HFFc6 (cell line): Measurements from ENCODE around the gene FOXK2. TPM values are rescaled to one million over a fixed set of nuclear protein-coding genes. Genes with fewer than 3 reads are reported as not detected.
A peak's percentile ranks its signal among the peaks of the same experiment; 100 is the strongest.

Experiments used
- DNase-seq: peaks from one replicate; pipeline ENCODE4 v3.0.0-alpha.2; 2018
- H3K27ac Mint-ChIP-seq: 2 replicates; pipeline ENCODE4 v1.8.0; 2020; ENCODE audit warnings: mild to moderate bottlenecking, mixed read lengths
- H3K27me3 Mint-ChIP-seq: 2 replicates; pipeline ENCODE4 v1.8.0; 2021; ENCODE audit warnings: mild to moderate bottlenecking, moderate library complexity, mixed read lengths; ENCODE audit not compliant: insufficient read depth
- H3K36me3 Mint-ChIP-seq: 2 replicates; pipeline ENCODE4 v1.8.0; 2021; ENCODE audit warnings: low read depth, mixed read lengths
- H3K4me1 Mint-ChIP-seq: 2 replicates; pipeline ENCODE4 v1.8.0; 2020; ENCODE audit warnings: low read depth, mixed read lengths
- H3K4me3 Mint-ChIP-seq: 2 replicates; pipeline ENCODE4 v1.8.0; 2020; ENCODE audit warnings: mild to moderate bottlenecking, moderate library complexity, mixed read lengths
- H3K9me3 Mint-ChIP-seq: 2 replicates; pipeline ENCODE4 v1.8.0; 2020; ENCODE audit warnings: mild to moderate bottlenecking, mixed read lengths
- total RNA-seq, 6 experiments: library from RNA; stranded (reverse); fragmentation: NEBNext Ultra II Directional; extraction: Animal tissue kit (Norgen Biotek cat#: 25700); gene quantifications; 2 replicates in 1 of 6; 3 replicates in 5 of 6; pipeline ENCODE4 v1.2.3, GENCODE V29; 2021
- TF ChIP-seq, protein P1 (sequence below): fragments of 200-600 bp; sonication (generic); IDR thresholded peaks from 2 replicates; pipeline ENCODE4 v1.5.0; 2021; ENCODE audit warnings: antibody characterized with exemption, mild to moderate bottlenecking

FOXK2 gene
- total RNA-seq, 6 experiments from 2014 or later: 38.6 to 46.3 (median 41.1) TPM

DNA sequence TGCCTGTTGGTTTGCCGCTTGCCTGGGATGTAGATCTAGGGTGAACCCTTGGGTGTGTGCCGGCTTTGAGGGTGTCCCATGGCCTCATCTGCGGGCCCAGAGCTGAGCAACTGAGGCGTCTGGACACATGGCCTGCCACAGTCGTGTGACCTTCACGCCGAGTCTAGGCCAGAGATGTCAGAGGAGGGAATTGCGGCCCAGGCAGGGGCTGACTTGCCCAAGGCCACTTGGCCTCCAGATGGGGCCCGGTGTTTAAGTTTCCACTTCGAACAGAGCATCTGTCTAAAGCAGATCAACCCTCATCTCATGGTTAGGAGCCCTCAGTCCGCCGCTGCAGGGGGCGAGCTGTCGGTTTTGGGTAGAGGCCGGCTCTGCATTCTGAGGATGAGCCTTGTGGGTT, 28.0 kb upstream of the FOXK2 start:
- Mint-ChIP-seq H3K4me1 (peaks cover 32% of the 10 kb centered on the region), H3K4me3 (no peak overlapping the region), H3K9me3 (no peaks in the 10 kb centered on the region), H3K27me3 (peaks cover 10% of the 10 kb centered on the region), H3K27ac (no peak overlapping the region), H3K36me3 (no peaks in the 10 kb centered on the region; the same call in none of the 2 replicates)
- TF ChIP-seq, protein P1, sequence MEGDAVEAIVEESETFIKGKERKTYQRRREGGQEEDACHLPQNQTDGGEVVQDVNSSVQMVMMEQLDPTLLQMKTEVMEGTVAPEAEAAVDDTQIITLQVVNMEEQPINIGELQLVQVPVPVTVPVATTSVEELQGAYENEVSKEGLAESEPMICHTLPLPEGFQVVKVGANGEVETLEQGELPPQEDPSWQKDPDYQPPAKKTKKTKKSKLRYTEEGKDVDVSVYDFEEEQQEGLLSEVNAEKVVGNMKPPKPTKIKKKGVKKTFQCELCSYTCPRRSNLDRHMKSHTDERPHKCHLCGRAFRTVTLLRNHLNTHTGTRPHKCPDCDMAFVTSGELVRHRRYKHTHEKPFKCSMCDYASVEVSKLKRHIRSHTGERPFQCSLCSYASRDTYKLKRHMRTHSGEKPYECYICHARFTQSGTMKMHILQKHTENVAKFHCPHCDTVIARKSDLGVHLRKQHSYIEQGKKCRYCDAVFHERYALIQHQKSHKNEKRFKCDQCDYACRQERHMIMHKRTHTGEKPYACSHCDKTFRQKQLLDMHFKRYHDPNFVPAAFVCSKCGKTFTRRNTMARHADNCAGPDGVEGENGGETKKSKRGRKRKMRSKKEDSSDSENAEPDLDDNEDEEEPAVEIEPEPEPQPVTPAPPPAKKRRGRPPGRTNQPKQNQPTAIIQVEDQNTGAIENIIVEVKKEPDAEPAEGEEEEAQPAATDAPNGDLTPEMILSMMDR: no peak
- DNase-seq: no peak

DNA sequence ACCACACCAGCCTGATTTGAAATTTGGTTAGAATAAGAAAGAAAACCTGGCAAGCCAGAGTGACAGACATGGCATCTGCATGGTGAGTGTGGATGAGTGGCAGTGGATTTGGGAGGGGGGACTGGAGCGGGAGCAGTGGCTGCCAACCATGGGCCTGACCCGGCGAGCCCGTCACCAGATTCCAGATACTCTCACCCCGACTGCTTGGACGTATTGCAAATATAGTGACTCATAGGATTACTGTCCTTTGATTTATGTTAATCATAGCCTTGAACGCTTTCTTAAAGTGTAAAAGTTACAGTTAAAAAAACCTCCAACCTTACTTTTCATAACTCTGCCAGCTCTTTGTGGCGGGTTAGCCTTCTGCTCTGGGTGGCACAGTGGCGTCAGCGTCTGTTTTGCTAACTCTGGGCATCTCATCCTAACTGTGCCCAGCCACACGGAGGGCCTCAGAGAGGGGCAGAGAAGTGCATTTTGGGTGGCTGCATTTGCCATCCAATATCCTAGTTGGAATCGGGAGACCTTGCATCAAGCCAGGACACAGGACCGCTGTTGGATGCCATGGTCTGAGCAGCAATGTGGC, 26.8 kb upstream of the FOXK2 start:
- 0 out of 2 replicates have a peak overlapping the region, but pooled peaks have one; percentile 6 for H3K4me3 Mint-ChIP-seq
- DNase-seq: peak; percentile 66
- H3K4me1 Mint-ChIP-seq: peaks cover 35% of the 10 kb centered on the region
- H3K36me3 Mint-ChIP-seq: no peaks in the 10 kb centered on the region; the same call in 1 of the 2 replicates
- no peaks in the 10 kb centered on the region for H3K9me3 Mint-ChIP-seq
- TF ChIP-seq, protein P1: no peak
- peaks cover 10% of the 10 kb centered on the region for H3K27me3 Mint-ChIP-seq
- peak overlapping the region; percentile 73 for H3K27ac Mint-ChIP-seq

DNA sequence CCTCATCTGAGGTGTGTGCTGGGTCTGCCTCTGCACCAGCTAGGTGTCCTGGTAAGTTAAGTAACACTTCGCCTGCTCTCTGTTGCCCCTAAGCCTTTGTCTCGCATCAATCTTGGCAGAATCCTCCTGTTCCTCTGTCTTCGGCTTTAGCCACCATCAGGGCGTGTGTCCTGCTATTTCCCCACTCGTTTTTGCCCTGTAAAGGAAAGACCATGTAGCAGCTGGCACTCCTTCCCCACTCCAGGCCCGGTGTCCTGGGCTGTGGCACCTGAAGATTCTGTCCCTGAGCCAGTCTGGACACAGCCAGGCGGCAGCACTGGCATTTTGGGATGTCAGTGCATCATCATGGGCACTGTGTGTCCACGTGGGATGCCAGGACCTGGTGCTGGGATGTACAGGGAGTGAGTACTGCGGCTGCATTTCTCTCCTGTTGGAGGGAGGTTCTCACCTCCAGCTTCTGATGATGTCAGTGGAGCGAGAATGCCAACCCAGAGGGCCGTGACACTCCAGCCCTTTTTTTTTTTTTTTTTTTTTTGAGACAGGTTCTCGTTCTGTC, 26.2 kb upstream of the FOXK2 start:
- H3K27me3 Mint-ChIP-seq: peaks cover 10% of the 10 kb centered on the region
- peaks cover 40% of the 10 kb centered on the region for H3K4me1 Mint-ChIP-seq
- no peaks in the 10 kb centered on the region for H3K9me3 Mint-ChIP-seq
- DNase-seq: peak; percentile 10
- peak overlapping the region; percentile 73 for H3K27ac Mint-ChIP-seq
- peak overlapping the region; percentile 13; the same call in 1 of the 2 replicates for H3K4me3 Mint-ChIP-seq
- H3K36me3 Mint-ChIP-seq: no peaks in the 10 kb centered on the region; the same call in 1 of the 2 replicates
- TF ChIP-seq, protein P1: no peak

DNA sequence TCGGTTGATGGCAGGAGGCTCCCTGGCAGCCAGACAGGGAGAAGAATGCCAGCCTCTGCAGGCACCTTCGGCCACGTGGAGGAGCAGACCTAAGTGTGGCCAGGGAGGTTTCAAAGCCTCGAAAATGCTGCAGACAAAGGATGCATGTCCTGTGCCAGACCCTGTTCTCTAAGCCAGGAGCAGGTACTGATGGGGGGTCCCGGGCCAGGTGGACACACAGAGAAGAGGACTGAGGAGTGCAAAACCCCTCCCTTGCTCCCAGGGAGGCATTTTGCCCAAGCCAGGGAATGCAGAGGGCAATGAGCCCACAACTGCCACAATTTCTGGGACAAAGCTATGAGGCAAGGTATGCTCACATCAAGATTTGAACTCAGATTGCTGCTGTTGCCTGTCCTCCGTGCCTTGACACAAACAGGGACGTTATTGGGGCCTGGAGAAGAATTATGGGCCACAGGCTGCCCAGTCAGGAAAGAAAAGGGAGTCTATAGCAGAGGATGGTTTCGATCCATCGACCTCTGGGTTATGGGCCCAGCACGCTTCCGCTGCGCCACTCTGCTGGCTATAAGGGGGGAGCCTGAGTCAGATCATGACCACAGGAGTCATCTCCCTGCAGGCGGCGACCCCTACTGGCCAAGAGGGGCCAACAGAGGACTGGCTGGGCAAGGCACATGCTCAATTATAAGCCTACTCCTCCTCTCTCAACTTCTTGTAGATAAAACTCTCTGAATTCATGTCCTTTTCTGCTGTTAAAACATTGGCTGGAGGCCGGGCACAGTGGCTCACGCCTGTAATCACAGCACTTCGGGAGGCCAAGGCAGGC, 25.1 kb upstream of the FOXK2 start:
- TF ChIP-seq, protein P1: peak; percentile 98
- H3K36me3 Mint-ChIP-seq: no peaks in the 10 kb centered on the region; the same call in 1 of the 2 replicates
- H3K4me1 Mint-ChIP-seq: peaks cover 39% of the 10 kb centered on the region
- no peaks in the 10 kb centered on the region for H3K9me3 Mint-ChIP-seq
- DNase-seq: peak; percentile 99
- peak overlapping the region; percentile 80 for H3K27ac Mint-ChIP-seq
- H3K27me3 Mint-ChIP-seq: peaks cover 10% of the 10 kb centered on the region
- peak overlapping the region; percentile 51 for H3K4me3 Mint-ChIP-seq

DNA sequence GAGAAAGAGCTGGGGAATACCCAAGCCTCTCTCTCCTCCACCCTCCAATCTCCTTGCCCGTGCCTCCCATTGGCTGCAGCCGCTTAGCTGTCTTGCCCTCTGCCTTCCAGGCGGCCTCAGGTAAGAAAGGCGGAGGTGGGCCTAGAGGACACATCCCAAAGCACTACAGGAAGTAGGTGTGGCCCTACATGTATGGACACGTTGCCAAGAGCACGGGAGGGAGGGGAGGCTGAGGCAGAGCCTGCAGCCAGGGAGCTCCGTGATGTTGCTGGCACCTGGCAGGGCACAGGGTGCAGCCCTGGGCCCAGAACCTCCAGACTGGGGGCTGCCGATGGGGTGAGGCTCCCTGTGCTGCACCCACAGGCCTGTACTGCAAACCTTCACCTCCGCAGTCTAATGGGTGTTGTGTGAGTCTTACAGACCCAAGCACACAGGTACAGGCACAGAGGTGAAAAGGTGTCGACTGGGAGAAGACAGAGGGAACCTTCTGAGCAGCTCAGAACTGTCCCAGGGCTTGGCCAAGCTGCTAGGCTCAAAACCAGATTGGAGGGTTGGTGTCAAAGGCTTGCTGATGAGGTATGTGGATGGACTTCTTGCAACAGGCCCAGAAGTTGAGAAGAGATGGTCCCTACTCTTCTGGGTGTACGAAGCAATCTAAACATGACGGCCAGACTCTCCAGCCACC, 23.5 kb upstream of the FOXK2 start:
- Mint-ChIP-seq H3K27ac (no peak overlapping the region), H3K36me3 (no peaks in the 10 kb centered on the region), H3K4me3 (peak overlapping the region; percentile 49), H3K4me1 (peaks cover 39% of the 10 kb centered on the region), H3K27me3 (peaks cover 13% of the 10 kb centered on the region), H3K9me3 (no peaks in the 10 kb centered on the region)
- TF ChIP-seq, protein P1: no peak
- no peak for DNase-seq
